Measurements from ENCODE around the gene FLNB. TPM values are rescaled to one million over a fixed set of nuclear protein-coding genes. Genes with fewer than 3 reads are reported as not detected.

FLNB gene
- total and polyA plus RNA-seq, 9 of the 15 experiments (the other 6 are each of a cell fraction or from before 2014, with no cell fraction given), result 9.4 to 48.1 (median 25.6) TPM

DNA sequence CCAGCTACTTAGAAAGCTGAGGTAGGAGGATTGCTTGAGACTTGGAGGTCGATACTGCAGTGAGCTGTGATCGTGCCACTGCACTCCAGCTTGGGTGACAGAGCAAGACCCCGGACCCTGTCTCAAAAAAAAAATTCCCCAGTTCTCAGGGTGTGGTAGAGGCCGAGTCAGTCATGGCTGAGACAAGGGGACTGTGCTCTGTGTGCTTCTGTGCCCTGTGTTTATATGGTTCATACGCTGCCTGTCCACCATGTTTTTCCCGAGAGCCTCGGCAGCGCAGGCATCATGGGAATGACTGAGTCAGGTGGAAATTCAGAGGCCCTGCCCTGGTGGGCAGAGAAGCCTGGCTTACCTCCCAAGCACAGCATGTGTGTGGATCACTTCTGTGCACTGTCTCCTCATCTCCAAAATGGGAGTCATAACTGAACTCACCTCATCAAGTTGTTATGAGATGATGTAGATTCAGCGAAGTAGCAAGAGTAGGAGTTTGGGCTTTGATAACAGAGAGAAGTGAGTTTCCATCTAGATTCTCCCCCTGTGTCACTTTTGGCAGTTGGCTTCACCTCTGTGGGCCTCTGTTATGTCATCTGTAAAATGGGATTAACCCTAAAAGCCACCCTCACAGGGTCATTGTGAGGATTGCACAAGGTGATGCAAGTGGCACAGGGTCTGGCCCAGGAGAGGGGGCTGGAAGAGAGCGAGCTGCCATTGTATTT, 56.9 kb downstream of the FLNB start:
- no peaks in the 10 kb centered on the region for H3K36me3 ChIP-seq (ENCODE audit: control insufficient read depth, insufficient read depth, low read length)
- 83% methylated on average over 9 of the region's 10 CpGs for WGBS (ENCODE audit: insufficient coverage, low coverage, missing lambda C conversion rate)
- BruUV-seq (replicated peaks), result no TSS peak
- H3K9me1 ChIP-seq (ENCODE audit: control insufficient read depth, insufficient read depth, low read length), result peaks cover 5% of the 10 kb centered on the region
- H4K20me1 ChIP-seq (replicated peaks; ENCODE audit: control insufficient read depth, insufficient read depth, low read length), result peaks cover 4% of the 10 kb centered on the region; the same call in 1 of the 2 replicates
- ATAC-seq (no peak), FAIRE-seq (no peak), DNase-seq (ENCODE audit: extremely low read depth in 1 of 4, low spot score in 3 of 4) (no peak)
- in situ Hi-C loops (cut with MboI), result no loop called here
- H3K9ac ChIP-seq (ENCODE audit: insufficient read depth in 1 of 2, low read depth in 2 of 2, low read length in 2 of 2), result peak overlapping the region in 1 of 2 experiments; percentile 69; a peak in 1 of 4 replicates
- no peaks in the 10 kb centered on the region for H3K27me3 ChIP-seq (ENCODE audit: control insufficient read depth in 2 of 2, insufficient read depth in 2 of 2, low read length in 2 of 2)
- POLR2A ChIA-PET, result no interaction called here
- no peak overlapping the region for H3K4me3 ChIP-seq
- no peak for TF ChIP-seq ZFP30 (CRISPR knock-in tag; IDR thresholded peaks at IDR 0.05; ENCODE audit: borderline replicate concordance)
- peak; percentile 61 for TF ChIP-seq RBM25 (IDR thresholded peaks at IDR 0.05; ENCODE audit: low read depth, low read length, severe bottlenecking)
- peaks cover 12% of the 10 kb centered on the region for H3K79me2 ChIP-seq (ENCODE audit: control insufficient read depth, insufficient read depth, low read length)
- CTCF ChIA-PET (ENCODE audit: low intra/inter-chr PET ratio), result no interaction called here
- H2AFZ ChIP-seq (ENCODE audit: low read depth, low read length), result no peak overlapping the region
- no peaks in the 10 kb centered on the region for H3K9me3 ChIP-seq (replicated peaks; ENCODE audit: control insufficient read depth, insufficient read depth, low read depth, low read length)
- peaks cover 24 to 29% of the 10 kb centered on the region in 2 experiments for H3K4me1 ChIP-seq (replicated peaks in 1 of 2; ENCODE audit: control insufficient read depth in 2 of 2, insufficient read depth in 2 of 2, low read length in 2 of 2)
- intact Hi-C loops (cut with micrococcal nuclease), result loop anchor here (5.0 kb wide), 1 partner anchor 43 kb away; no protein-coding TSS in a partner anchor
- H3K27ac ChIP-seq (ENCODE audit: extremely low read depth, low read depth, low read length), result no peak overlapping the region
- H3K4me2 ChIP-seq (ENCODE audit: insufficient read depth, low read length), result no peak overlapping the region

DNA sequence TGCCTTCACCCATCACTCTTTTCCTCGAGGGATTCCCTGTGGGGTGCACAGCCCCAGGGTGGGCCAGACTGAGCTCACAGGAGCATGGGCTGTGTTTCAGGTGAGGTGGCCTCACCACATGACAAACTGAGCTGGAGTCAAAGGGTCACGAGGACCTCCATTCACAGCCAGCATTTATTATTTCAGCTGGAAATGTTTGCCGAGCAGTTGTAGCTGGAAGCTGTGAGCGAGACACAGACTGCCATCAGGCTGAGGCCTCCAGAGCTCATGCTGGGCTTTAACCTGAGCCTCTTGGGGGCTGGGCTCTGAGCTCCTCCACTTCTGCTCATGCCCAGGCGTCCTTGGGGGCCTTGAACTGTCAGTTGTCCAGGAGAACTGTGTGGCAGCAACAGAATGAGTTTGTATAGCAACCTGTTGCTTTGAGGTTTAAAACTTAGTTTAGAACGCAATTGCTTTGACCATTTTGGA, 57.5 kb downstream of the FLNB start:
- WGBS (ENCODE audit: insufficient coverage, low coverage, missing lambda C conversion rate), result 50% methylated on average over 4 of the region's 6 CpGs
- peaks cover 12% of the 10 kb centered on the region for H3K79me2 ChIP-seq (ENCODE audit: control insufficient read depth, insufficient read depth, low read length)
- no peaks in the 10 kb centered on the region for H3K36me3 ChIP-seq (ENCODE audit: control insufficient read depth, insufficient read depth, low read length)
- in situ Hi-C loops (cut with MboI) (no loop called here), intact Hi-C loops (cut with micrococcal nuclease) (no loop called here)
- peaks cover 5% of the 10 kb centered on the region for H3K9me1 ChIP-seq (ENCODE audit: control insufficient read depth, insufficient read depth, low read length)
- H3K4me2 ChIP-seq (ENCODE audit: insufficient read depth, low read length), result no peak overlapping the region
- POLR2A ChIA-PET, result no interaction called here
- CTCF ChIA-PET (ENCODE audit: low intra/inter-chr PET ratio), result no interaction called here
- no peaks in the 10 kb centered on the region for H3K27me3 ChIP-seq (ENCODE audit: control insufficient read depth in 2 of 2, insufficient read depth in 2 of 2, low read length in 2 of 2)
- ATAC-seq (no peak), FAIRE-seq (no peak), DNase-seq (ENCODE audit: extremely low read depth in 1 of 4, low spot score in 3 of 4) (no peak)
- BruUV-seq (replicated peaks), result no TSS peak
- no peak overlapping the region for H2AFZ ChIP-seq (ENCODE audit: low read depth, low read length)
- peaks cover 24 to 29% of the 10 kb centered on the region in 2 experiments for H3K4me1 ChIP-seq (replicated peaks in 1 of 2; ENCODE audit: control insufficient read depth in 2 of 2, insufficient read depth in 2 of 2, low read length in 2 of 2)
- H3K27ac ChIP-seq (ENCODE audit: extremely low read depth, low read depth, low read length), result no peak overlapping the region
- no peaks in the 10 kb centered on the region for H3K9me3 ChIP-seq (replicated peaks; ENCODE audit: control insufficient read depth, insufficient read depth, low read depth, low read length)
- H4K20me1 ChIP-seq (replicated peaks; ENCODE audit: control insufficient read depth, insufficient read depth, low read length), result peaks cover 4% of the 10 kb centered on the region; the same call in 1 of the 2 replicates
- peak overlapping the region in 1 of 2 experiments; percentile 69; a peak in 1 of 4 replicates for H3K9ac ChIP-seq (ENCODE audit: insufficient read depth in 1 of 2, low read depth in 2 of 2, low read length in 2 of 2)
- TF ChIP-seq ZNF217 (CRISPR knock-in tag; IDR thresholded peaks at IDR 0.05), result no peak
- TF ChIP-seq, protein P1, sequence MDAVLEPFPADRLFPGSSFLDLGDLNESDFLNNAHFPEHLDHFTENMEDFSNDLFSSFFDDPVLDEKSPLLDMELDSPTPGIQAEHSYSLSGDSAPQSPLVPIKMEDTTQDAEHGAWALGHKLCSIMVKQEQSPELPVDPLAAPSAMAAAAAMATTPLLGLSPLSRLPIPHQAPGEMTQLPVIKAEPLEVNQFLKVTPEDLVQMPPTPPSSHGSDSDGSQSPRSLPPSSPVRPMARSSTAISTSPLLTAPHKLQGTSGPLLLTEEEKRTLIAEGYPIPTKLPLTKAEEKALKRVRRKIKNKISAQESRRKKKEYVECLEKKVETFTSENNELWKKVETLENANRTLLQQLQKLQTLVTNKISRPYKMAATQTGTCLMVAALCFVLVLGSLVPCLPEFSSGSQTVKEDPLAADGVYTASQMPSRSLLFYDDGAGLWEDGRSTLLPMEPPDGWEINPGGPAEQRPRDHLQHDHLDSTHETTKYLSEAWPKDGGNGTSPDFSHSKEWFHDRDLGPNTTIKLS (IDR thresholded peaks at IDR 0.05; ENCODE audit: borderline replicate concordance, low read depth), result no peak
- no peak for TF ChIP-seq ZC3H11A (IDR thresholded peaks at IDR 0.05; ENCODE audit: low read depth, low read length)
- H3K4me3 ChIP-seq, result no peak overlapping the region

Data from K562 (cell line).